Suprapubic skin (tissue), 4 donors: Measurements from ENCODE around the gene UNC119B.
"Not testable (repeated sequence)": the region's sequence is repeated elsewhere in the genome, so short reads cannot be mapped to it uniquely, and the experiment has no call there.

Experiments
- EP300 ChIP-seq: sonication (generic); formaldehyde crosslinking; IDR thresholded peaks from one replicate; pipeline ENCODE4 v1.6.1; 2017; ENCODE audit warnings: antibody characterized with exemption
- POLR2A ChIP-seq, 2 donors: fragments of 450-650 bp; IDR thresholded peaks; one replicate each; pipeline ENCODE4 v1.6.1; 2017; ENCODE audit warnings: antibody characterized with exemption in 2 of 2, mild to moderate bottlenecking in 2 of 2, moderate library complexity in 2 of 2
- POLR2AphosphoS5 ChIP-seq, 3 donors: sonication (generic); formaldehyde crosslinking; IDR thresholded peaks; one replicate each; pipeline ENCODE4 v1.6.1; 2017; ENCODE audit warnings: antibody characterized with exemption in 3 of 3
- TF ChIP-seq, protein P1 (sequence below), 2 donors: fragments of 200-600 bp in 1 of 2; fragments of 450-650 bp in 1 of 2; sonication (generic) in 1 of 2; IDR thresholded peaks; one replicate each; pipeline ENCODE4 v1.5.1; 2016 to 2019; ENCODE audit warnings: antibody characterized with exemption in 2 of 2, mild to moderate bottlenecking in 1 of 2, moderate library complexity in 1 of 2

DNA sequence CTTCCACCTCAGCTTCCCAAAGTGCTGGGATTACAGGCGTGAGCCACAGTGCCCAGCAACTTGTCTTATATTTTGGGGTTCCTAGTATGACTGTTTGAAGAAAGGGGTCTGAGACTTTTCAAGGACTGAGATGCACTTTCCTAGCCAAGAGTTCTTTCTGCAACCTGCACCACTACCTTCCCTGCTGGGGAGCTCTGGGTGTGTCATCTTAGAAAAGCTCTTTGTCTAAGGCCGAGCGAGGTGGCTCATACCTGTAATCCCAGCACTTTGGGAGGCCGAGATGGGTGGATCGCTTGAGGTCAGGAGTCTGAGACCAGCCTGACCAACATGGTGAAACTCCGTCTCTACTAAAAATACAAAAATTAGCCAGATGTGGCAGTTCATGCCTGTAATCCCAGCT lies 40.0 kb upstream of the UNC119B start:
- TF ChIP-seq POLR2A (IDR thresholded peaks at IDR 0.05); POLR2AphosphoS5 (IDR thresholded peaks at IDR 0.05); EP300: not testable (repeated sequence)
- TF ChIP-seq, protein P1, sequence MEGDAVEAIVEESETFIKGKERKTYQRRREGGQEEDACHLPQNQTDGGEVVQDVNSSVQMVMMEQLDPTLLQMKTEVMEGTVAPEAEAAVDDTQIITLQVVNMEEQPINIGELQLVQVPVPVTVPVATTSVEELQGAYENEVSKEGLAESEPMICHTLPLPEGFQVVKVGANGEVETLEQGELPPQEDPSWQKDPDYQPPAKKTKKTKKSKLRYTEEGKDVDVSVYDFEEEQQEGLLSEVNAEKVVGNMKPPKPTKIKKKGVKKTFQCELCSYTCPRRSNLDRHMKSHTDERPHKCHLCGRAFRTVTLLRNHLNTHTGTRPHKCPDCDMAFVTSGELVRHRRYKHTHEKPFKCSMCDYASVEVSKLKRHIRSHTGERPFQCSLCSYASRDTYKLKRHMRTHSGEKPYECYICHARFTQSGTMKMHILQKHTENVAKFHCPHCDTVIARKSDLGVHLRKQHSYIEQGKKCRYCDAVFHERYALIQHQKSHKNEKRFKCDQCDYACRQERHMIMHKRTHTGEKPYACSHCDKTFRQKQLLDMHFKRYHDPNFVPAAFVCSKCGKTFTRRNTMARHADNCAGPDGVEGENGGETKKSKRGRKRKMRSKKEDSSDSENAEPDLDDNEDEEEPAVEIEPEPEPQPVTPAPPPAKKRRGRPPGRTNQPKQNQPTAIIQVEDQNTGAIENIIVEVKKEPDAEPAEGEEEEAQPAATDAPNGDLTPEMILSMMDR (IDR thresholded peaks at IDR 0.05) = not testable (repeated sequence)
